ENCODE data around the gene NOS3. TPM values are rescaled to one million over a fixed set of nuclear protein-coding genes. Genes with fewer than 3 reads are reported as not detected.

NOS3 gene
- total and polyA plus RNA-seq, 9 of the 15 experiments (the other 6 are each of a cell fraction or from before 2014, with no cell fraction given) = 1.1 to 121 (median 23.6) TPM

GRCh38 chr7:151062111-151062398 lies 71.2 kb downstream of the NOS3 start (continued):
- TF ChIP-seq ZBTB49 (CRISPR knock-in tag; IDR thresholded peaks at IDR 0.05; ENCODE audit: borderline replicate concordance) = no peak
- TF ChIP-seq ARID2 (IDR thresholded peaks at IDR 0.05) = no peak
- TF ChIP-seq MYBL2 (IDR thresholded peaks at IDR 0.05; ENCODE audit: low read depth) = no peak
- TF ChIP-seq MYBL2 (CRISPR knock-in tag; IDR thresholded peaks at IDR 0.05; ENCODE audit: borderline replicate concordance) = no peak
- TF ChIP-seq CBX3 (IDR thresholded peaks at IDR 0.05; ENCODE audit: borderline replicate concordance in 1 of 2, low read length in 2 of 2) = 0 out of 3 replicates have a peak, but pooled peaks of 1 of the 2 experiments have one; percentile 11
- no peak for TF ChIP-seq ZNF57 (CRISPR knock-in tag; IDR thresholded peaks at IDR 0.05)
- TF ChIP-seq ZNF518B (CRISPR knock-in tag; IDR thresholded peaks at IDR 0.05) = no peak
- no peak for TF ChIP-seq MAFF (IDR thresholded peaks at IDR 0.05; ENCODE audit: low read length)
- no peak for TF ChIP-seq TAF9B (IDR thresholded peaks at IDR 0.05; ENCODE audit: partially characterized antibody)
- TF ChIP-seq FOXA3 (CRISPR knock-in tag; conservative IDR thresholded peaks at IDR 0.05 in 1 of 2, IDR thresholded peaks at IDR 0.05 in 1 of 2) = no peak
- no peak for TF ChIP-seq ASH1L (IDR thresholded peaks at IDR 0.05; ENCODE audit: borderline replicate concordance, low read depth, partially characterized antibody)
- TF ChIP-seq ARID3A (IDR thresholded peaks at IDR 0.05; ENCODE audit: borderline replicate concordance, low read depth, low read length) = no peak
- TF ChIP-seq GATA2 (CRISPR knock-in tag; IDR thresholded peaks at IDR 0.05) = no peak
- no peak for TF ChIP-seq SRF (CRISPR knock-in tag; IDR thresholded peaks at IDR 0.05)
- no peak for TF ChIP-seq ZZZ3 (IDR thresholded peaks at IDR 0.05)
- TF ChIP-seq ZSCAN29 (IDR thresholded peaks at IDR 0.05) = no peak
- no peak for TF ChIP-seq NR2C1 (IDR thresholded peaks at IDR 0.05)
- TF ChIP-seq NR2C1 (tag; IDR thresholded peaks at IDR 0.05) = no peak
- TF ChIP-seq ZFP91 (CRISPR knock-in tag; IDR thresholded peaks at IDR 0.05) = no peak
- TF ChIP-seq SMAD3 (CRISPR knock-in tag; conservative IDR thresholded peaks at IDR 0.05) = no peak
- TF ChIP-seq GABPA (tag; conservative IDR thresholded peaks at IDR 0.05; ENCODE audit: low read depth) = no peak

Measured in K562 (cell line).